Measurements from ENCODE around the gene GGT1. TPM values are rescaled to one million over a fixed set of nuclear protein-coding genes. Genes with fewer than 3 reads are reported as not detected.
A peak's percentile ranks its signal among the peaks of the same experiment; 100 is the strongest.
"Not testable (repeated sequence)": the region's sequence is repeated elsewhere in the genome, so short reads cannot be mapped to it uniquely, and the experiment has no call there.

The GGT1 gene
- total RNA-seq, 2 donors from 2014 or later: 31.3 to 48.4 TPM

DNA sequence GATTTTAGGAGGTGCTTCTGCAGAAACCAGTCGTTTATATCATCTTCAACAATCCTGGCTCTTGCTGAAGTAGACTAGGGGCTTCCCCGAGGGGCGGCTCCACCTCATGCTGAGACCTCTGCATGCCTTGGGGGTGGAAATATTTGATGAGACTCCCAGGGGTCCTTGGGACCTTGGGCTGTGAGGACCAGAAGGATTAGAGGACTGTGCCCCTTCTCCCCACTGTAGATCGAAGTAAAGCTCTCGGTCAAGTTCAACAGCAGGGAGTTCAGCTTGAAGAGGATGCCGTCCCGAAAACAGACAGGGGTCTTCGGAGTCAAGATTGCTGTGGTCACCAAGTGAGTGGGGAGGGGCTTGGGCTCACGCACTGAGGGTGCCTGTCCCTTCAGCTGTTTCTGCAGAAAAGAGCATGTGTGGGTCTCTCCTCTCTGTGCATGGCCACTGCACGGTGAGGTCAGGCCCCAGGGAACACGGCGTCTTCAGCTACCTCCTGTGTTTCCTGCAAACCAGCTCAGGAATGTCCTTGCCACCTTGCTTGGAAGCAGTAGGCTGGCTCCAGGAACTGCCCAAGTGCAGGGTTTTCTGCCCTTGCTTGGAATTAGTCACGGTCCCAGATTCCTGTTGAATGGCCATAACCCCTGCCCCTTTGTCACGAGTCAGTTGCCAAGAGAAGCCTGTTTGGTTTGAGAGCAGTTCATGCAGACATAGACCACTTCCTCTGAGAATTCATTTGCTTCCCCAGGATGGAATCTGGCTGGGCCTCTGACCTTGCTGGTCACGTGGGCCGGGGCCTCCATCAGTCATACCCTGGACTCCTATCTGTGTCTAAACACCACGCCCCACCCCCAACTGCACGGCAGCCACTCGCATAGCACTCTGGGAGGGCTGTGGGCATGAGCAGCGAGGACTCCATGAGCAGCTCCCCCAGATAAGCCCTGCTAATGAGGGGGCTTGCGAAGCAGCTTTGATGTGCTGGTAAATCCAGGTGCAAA is 42.7 kb downstream of the GGT1 start:
- not testable (repeated sequence) for H3K9me3 Mint-ChIP-seq; H3K27ac Mint-ChIP-seq; ATAC-seq; H3K36me3 Mint-ChIP-seq; DNase-seq (ENCODE audit: low spot score in 2 of 2)

DNA sequence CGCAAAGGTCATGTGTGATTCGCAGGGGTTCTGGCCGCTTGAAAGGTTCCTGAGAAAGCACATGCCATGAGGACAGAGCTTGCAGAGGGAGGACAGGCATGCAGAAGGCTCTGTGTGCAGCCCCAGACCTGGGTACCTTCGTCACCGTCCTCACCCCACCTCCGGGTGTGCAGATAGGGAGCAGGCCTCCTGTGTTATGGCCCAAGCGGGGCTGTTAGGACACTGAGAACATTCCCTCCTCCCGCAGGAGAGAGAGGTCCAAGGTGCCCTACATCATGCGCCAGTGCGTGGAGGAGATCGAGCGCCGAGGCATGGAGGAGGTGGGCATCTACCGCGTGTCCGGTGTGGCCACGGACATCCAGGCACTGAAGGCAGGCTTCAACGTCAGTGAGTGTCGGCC is 43.8 kb downstream of the GGT1 start:
- not testable (repeated sequence) for H3K27ac Mint-ChIP-seq, H3K9me3 Mint-ChIP-seq

DNA sequence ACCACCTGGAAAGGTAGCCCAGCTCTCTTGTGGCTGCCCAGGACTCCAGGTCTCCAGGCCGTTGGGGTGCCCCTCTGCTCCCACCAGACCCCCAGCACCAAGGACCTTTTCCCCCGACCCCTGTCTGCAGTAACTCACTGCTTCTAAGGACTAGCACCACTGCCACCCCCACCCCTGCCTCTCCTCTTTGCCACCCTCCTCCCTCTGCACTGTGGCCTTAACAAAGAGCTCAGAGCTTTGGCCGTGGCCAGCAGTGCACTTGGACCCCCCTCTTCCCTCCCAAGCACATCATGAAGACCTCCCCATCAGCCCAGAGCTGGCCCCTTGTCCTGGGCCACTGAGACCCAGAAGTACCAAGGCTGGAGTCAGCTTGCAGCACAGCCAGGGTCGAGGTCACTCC is 46.4 kb downstream of the GGT1 start:
- not testable (repeated sequence) for H3K36me3 Mint-ChIP-seq; ATAC-seq; DNase-seq (ENCODE audit: low spot score in 2 of 2); H3K27ac Mint-ChIP-seq; H3K9me3 Mint-ChIP-seq

More for the DNA sequence above, 43.8 kb downstream of the GGT1 start:
- ATAC-seq; H3K36me3 Mint-ChIP-seq; DNase-seq (ENCODE audit: low spot score in 2 of 2): not testable (repeated sequence)

- H3K36me3 Mint-ChIP-seq, H3K27ac Mint-ChIP-seq, ATAC-seq, H3K9me3 Mint-ChIP-seq: not testable (repeated sequence)
- DNase-seq (ENCODE audit: low spot score in 2 of 2): peak; percentile 67 to 73
Measured at GRCh38 chr22:24650884-24651283, 47.9 kb downstream of the GGT1 start.

- not testable (repeated sequence) for H3K9me3 Mint-ChIP-seq; H3K36me3 Mint-ChIP-seq; H3K27ac Mint-ChIP-seq; DNase-seq (ENCODE audit: low spot score in 2 of 2); ATAC-seq
Measured at GRCh38 chr22:24665395-24665794, 62.4 kb downstream of the GGT1 start.

- H3K27ac Mint-ChIP-seq; H3K36me3 Mint-ChIP-seq; ATAC-seq; DNase-seq (ENCODE audit: low spot score in 2 of 2); H3K9me3 Mint-ChIP-seq: not testable (repeated sequence)
Measured at GRCh38 chr22:24667904-24668303, 64.9 kb downstream of the GGT1 start.

- H3K9me3 Mint-ChIP-seq; H3K27ac Mint-ChIP-seq; DNase-seq (ENCODE audit: low spot score in 2 of 2); H3K36me3 Mint-ChIP-seq; ATAC-seq: not testable (repeated sequence)
Measured at GRCh38 chr22:24672532-24672931, 69.5 kb downstream of the GGT1 start.

Other genes starting within 250 kb of the GGT1 start
- gene ADORA2A, start 175.6 kb upstream of the GGT1 start, total RNA-seq: 10 to 100 TPM; 33.8 to 34.4 TPM
- gene UPB1, start 107.9 kb upstream of the GGT1 start, total RNA-seq: under 1 TPM; 0.23 to 0.57 TPM
- 100 to 1,000 TPM; 106 to 137 TPM for gene GUCD1, start 48.1 kb upstream of the GGT1 start, total RNA-seq
- gene SNRPD3, start 47.2 kb upstream of the GGT1 start, total RNA-seq: 100 to 1,000 TPM; 115 to 138 TPM
- 1 to 10 TPM in 1 of 2 donors, under 1 TPM in 1; 0.91 to 1.1 TPM for gene LRRC75B, start 10.1 kb upstream of the GGT1 start, total RNA-seq
- not detected for gene PIWIL3, start 171.5 kb downstream of the GGT1 start, total RNA-seq
- under 1 TPM; 0.19 to 0.20 TPM for gene SGSM1, start 203.0 kb downstream of the GGT1 start, total RNA-seq